ENCODE data around the gene ZNF678. TPM values are rescaled to one million over a fixed set of nuclear protein-coding genes. Genes with fewer than 3 reads are reported as not detected.

The ZNF678 gene
- 3.0 TPM for polyA plus RNA-seq (2013, experiment 1 of 2)
- 3.0 TPM for polyA plus RNA-seq (2013, experiment 2 of 2)

DNA sequence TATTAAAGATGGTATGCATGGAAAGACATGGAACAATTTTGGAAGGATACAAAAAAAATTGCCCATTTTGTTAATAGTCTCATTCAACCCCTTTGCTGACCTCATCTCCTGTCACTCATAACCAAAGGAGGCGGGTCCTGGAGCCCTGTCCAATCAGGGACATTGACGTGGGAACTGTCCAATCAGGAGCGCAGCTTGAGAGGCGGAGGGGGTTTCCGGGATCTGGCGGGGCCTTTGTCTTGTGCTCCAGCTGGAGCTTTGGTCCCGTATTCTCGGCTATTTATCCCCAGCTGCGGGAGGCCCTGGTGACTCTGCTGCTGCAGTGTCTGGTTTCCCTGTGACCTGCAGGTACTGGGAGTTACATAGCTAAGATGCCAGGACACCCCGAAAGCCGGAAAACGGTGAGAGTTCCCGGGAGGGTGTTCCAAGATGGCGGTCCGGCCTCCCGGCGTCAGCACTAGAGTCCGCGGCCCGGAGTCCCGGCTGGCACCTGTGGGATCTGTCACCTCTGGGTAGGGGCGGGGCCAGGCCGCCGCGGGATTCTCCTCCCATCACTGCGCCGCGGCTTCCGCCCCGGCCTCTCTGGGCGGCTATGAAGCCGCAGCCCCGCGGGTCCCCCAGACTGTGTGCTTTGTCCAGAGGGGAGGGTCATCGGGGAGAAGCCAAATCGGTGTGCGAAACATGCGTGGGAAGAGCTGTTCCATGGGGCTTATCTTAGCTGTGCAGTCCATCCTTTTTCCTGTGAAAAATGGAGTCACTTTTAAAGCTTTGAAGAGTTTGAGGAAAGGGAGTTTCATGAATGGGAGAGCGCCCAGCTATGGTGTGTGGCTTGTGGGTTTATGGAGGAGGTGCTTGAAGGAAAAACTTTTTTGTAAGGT, at the start of gene ZNF678:
Gene ZNF678 (plus strand): TSS at position 233 of the 878 bp plus-strand sequence. CDS start 87,436 bp downstream, outside the sequence.
- peak within 1 kb of the TSS; percentile 78 for H3K4me2 ChIP-seq (ENCODE audit: low read length, poor library complexity, severe bottlenecking)
- no peak within 1 kb of the TSS for H2AK5ac ChIP-seq (ENCODE audit: low read length, severe bottlenecking)
- H4K91ac ChIP-seq (ENCODE audit: low read length): peak within 1 kb of the TSS; percentile 56
- under 1% methylated on average over 39 of the region's 39 CpGs for WGBS
- H2AFZ ChIP-seq (ENCODE audit: low read depth, low read length): peak within 1 kb of the TSS; percentile 43
- H3K79me1 ChIP-seq (replicated peaks; ENCODE audit: low read length, poor library complexity, severe bottlenecking): peaks cover 20% of the 10 kb centered on the region
- no peak within 1 kb of the TSS for H3K14ac ChIP-seq (ENCODE audit: low read length in 2 of 2)
- H3K9me3 ChIP-seq (ENCODE audit: control insufficient read depth, low read length): peaks cover 8% of the 10 kb centered on the region
- peak within 1 kb of the TSS; percentile 63 for H2BK5ac ChIP-seq (ENCODE audit: low read depth, low read length, poor library complexity, severe bottlenecking)
- H2BK15ac ChIP-seq (ENCODE audit: low read depth, poor library complexity, severe bottlenecking): no peak within 1 kb of the TSS
- peak; percentile 97 for DNase-seq
- H2BK12ac ChIP-seq (ENCODE audit: low read length in 2 of 2): peak within 1 kb of the TSS in 1 of 2 experiments; percentile 27
- H3K9ac ChIP-seq (ENCODE audit: low read length): peak within 1 kb of the TSS; percentile 95
- H3K4me1 ChIP-seq (ENCODE audit: control insufficient read depth, insufficient read depth, low read depth, low read length): peaks cover 3% of the 10 kb centered on the region
- H3K18ac ChIP-seq (ENCODE audit: low read depth in 1 of 2, low read length in 2 of 2): peak within 1 kb of the TSS; percentile 31 to 49
- no peak within 1 kb of the TSS for H2BK120ac ChIP-seq (ENCODE audit: low read depth, low read length)
- peak within 1 kb of the TSS; percentile 86 for H4K8ac ChIP-seq (ENCODE audit: low read length)
- peaks cover 0 to 31% of the 10 kb centered on the region in 2 experiments for H3K27me3 ChIP-seq (ENCODE audit: control insufficient read depth in 1 of 2, insufficient read depth in 1 of 2, low read length in 2 of 2)
- H3K36me3 ChIP-seq (ENCODE audit: control insufficient read depth in 1 of 2, insufficient read depth in 2 of 2, low read depth in 1 of 2, low read length in 2 of 2): peaks cover 0 to 3% of the 10 kb centered on the region in 2 experiments
- peak within 1 kb of the TSS in 1 of 2 experiments; percentile 24 for H3K4ac ChIP-seq (ENCODE audit: low read depth in 1 of 2, low read length in 2 of 2)
- peak within 1 kb of the TSS; percentile 90 for H3K27ac ChIP-seq (ENCODE audit: low read length, poor library complexity, severe bottlenecking)
- H3K4me3 ChIP-seq (ENCODE audit: insufficient read depth in 1 of 2, low read depth in 1 of 2, low read length in 2 of 2): peak within 1 kb of the TSS; percentile 72 to 86
- no peak within 1 kb of the TSS for H3K23ac ChIP-seq (ENCODE audit: low read length in 2 of 2)

DNA sequence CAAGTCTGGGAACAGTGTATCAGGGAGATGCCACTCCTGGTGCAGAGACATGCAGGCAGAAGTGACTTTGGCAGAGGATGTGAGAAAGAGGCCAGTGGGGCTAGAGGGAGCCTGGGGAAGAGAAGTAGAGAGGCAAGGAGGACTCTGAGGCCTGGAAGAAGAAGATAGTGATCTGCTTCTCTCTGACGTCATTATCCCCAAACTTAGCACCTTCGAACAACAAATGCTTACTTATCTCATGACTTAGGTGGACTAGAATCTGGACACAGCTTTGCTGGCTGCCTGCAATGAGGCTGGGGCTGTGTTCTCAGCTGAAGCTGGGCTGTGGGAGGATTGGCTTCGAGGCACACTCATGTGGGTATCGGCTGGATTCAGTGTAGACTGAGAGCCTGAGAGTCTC, 44.5 kb upstream of the ZNF678 start:
- Histone ChIP-seq H2BK15ac (ENCODE audit: low read depth, poor library complexity, severe bottlenecking) (no peak overlapping the region), H3K14ac (ENCODE audit: low read length in 2 of 2) (no peak overlapping the region), H3K23ac (ENCODE audit: low read length in 2 of 2) (no peak overlapping the region), H3K36me3 (ENCODE audit: control insufficient read depth in 1 of 2, insufficient read depth in 2 of 2, low read depth in 1 of 2, low read length in 2 of 2) (no peaks in the 10 kb centered on the region), H3K27me3 (ENCODE audit: control insufficient read depth in 1 of 2, insufficient read depth in 1 of 2, low read length in 2 of 2) (no peaks in the 10 kb centered on the region), H3K4me2 (ENCODE audit: low read length, poor library complexity, severe bottlenecking) (no peak overlapping the region), H4K91ac (ENCODE audit: low read length) (no peak overlapping the region), H3K18ac (ENCODE audit: low read depth in 1 of 2, low read length in 2 of 2) (no peak overlapping the region), H3K4ac (ENCODE audit: low read depth in 1 of 2, low read length in 2 of 2) (no peak overlapping the region), H4K8ac (ENCODE audit: low read length) (no peak overlapping the region), H3K9me3 (ENCODE audit: control insufficient read depth, low read length) (peaks cover 13% of the 10 kb centered on the region), H3K79me1 (replicated peaks; ENCODE audit: low read length, poor library complexity, severe bottlenecking) (no peaks in the 10 kb centered on the region), H2BK12ac (ENCODE audit: low read length in 2 of 2) (no peak overlapping the region), H3K9ac (ENCODE audit: low read length) (no peak overlapping the region), H2AK5ac (ENCODE audit: low read length, severe bottlenecking) (no peak overlapping the region), H3K4me1 (ENCODE audit: control insufficient read depth, insufficient read depth, low read depth, low read length) (no peaks in the 10 kb centered on the region), H3K27ac (ENCODE audit: low read length, poor library complexity, severe bottlenecking) (no peak overlapping the region), H3K4me3 (ENCODE audit: insufficient read depth in 1 of 2, low read depth in 1 of 2, low read length in 2 of 2) (no peak overlapping the region), H2BK5ac (ENCODE audit: low read depth, low read length, poor library complexity, severe bottlenecking) (no peak overlapping the region), H2AFZ (ENCODE audit: low read depth, low read length) (no peak overlapping the region), H2BK120ac (ENCODE audit: low read depth, low read length) (no peak overlapping the region)
- 75% methylated on average over 3 of the region's 4 CpGs for WGBS
- no peak for DNase-seq

DNA sequence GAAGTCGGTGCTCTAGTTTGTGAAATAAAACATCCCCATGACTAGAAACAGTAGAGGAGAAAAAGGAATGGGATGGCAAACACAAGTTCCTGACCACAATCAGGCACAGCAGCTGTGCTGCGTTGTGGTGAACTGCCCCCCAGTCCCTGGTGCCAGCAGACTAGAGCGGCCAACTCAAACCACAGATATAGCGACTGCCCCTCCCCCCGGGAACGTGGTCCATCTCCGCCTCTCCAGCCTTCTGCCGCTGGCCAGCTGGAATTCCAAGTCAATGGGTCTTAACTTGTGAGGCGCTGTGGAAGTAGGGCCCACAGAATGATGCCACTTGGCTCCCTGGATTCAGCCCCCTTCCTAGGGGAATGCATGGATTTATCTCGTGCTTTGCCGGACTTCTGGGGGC, 41.6 kb upstream of the ZNF678 start:
- no peaks in the 10 kb centered on the region for H3K27me3 ChIP-seq (ENCODE audit: control insufficient read depth in 1 of 2, insufficient read depth in 1 of 2, low read length in 2 of 2)
- H2BK12ac ChIP-seq (ENCODE audit: low read length in 2 of 2): no peak overlapping the region
- H2BK120ac ChIP-seq (ENCODE audit: low read depth, low read length): no peak overlapping the region
- H3K4ac ChIP-seq (ENCODE audit: low read depth in 1 of 2, low read length in 2 of 2): no peak overlapping the region
- WGBS: 85% methylated on average over 11 of the region's 11 CpGs
- no peaks in the 10 kb centered on the region for H3K36me3 ChIP-seq (ENCODE audit: control insufficient read depth in 1 of 2, insufficient read depth in 2 of 2, low read depth in 1 of 2, low read length in 2 of 2)
- H3K4me2 ChIP-seq (ENCODE audit: low read length, poor library complexity, severe bottlenecking): no peak overlapping the region
- H4K91ac ChIP-seq (ENCODE audit: low read length): no peak overlapping the region
- H3K14ac ChIP-seq (ENCODE audit: low read length in 2 of 2): no peak overlapping the region
- no peak overlapping the region for H2BK15ac ChIP-seq (ENCODE audit: low read depth, poor library complexity, severe bottlenecking)
- no peak overlapping the region for H2AK5ac ChIP-seq (ENCODE audit: low read length, severe bottlenecking)
- H3K27ac ChIP-seq (ENCODE audit: low read length, poor library complexity, severe bottlenecking): no peak overlapping the region
- no peak overlapping the region for H3K23ac ChIP-seq (ENCODE audit: low read length in 2 of 2)
- no peak overlapping the region for H2BK5ac ChIP-seq (ENCODE audit: low read depth, low read length, poor library complexity, severe bottlenecking)
- H3K18ac ChIP-seq (ENCODE audit: low read depth in 1 of 2, low read length in 2 of 2): no peak overlapping the region
- H3K79me1 ChIP-seq (replicated peaks; ENCODE audit: low read length, poor library complexity, severe bottlenecking): no peaks in the 10 kb centered on the region
- H4K8ac ChIP-seq (ENCODE audit: low read length): no peak overlapping the region
- H3K4me3 ChIP-seq (ENCODE audit: insufficient read depth in 1 of 2, low read depth in 1 of 2, low read length in 2 of 2): no peak overlapping the region
- H2AFZ ChIP-seq (ENCODE audit: low read depth, low read length): no peak overlapping the region
- no peak for DNase-seq
- no peak overlapping the region for H3K9ac ChIP-seq (ENCODE audit: low read length)
- peaks cover 31% of the 10 kb centered on the region for H3K9me3 ChIP-seq (ENCODE audit: control insufficient read depth, low read length)
- no peaks in the 10 kb centered on the region for H3K4me1 ChIP-seq (ENCODE audit: control insufficient read depth, insufficient read depth, low read depth, low read length)

DNA sequence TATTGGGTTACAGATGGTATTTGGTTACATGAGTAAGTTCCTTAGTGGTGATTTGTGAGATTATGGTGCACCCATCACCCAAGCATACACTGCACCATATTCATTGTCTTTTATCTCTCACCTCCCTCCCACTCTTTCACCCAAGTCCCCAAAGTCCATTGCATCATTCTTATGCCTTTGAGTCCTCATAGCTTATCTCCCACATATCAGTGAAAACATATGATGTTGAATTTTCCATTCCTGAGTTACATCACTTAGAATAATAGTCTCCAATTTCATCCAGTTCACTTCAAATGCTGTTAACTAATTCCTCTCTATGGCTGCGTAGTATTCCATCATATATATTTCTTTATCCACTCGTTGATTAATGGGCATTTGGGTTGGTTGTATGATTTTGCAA, 36.8 kb upstream of the ZNF678 start:
- Histone ChIP-seq H2AFZ (ENCODE audit: low read depth, low read length) (no peak overlapping the region), H4K8ac (ENCODE audit: low read length) (no peak overlapping the region), H3K14ac (ENCODE audit: low read length in 2 of 2) (no peak overlapping the region), H3K4me1 (ENCODE audit: control insufficient read depth, insufficient read depth, low read depth, low read length) (no peaks in the 10 kb centered on the region), H2BK12ac (ENCODE audit: low read length in 2 of 2) (no peak overlapping the region), H4K91ac (ENCODE audit: low read length) (no peak overlapping the region), H3K23ac (ENCODE audit: low read length in 2 of 2) (no peak overlapping the region), H2BK120ac (ENCODE audit: low read depth, low read length) (no peak overlapping the region), H3K9ac (ENCODE audit: low read length) (no peak overlapping the region), H3K4me3 (ENCODE audit: insufficient read depth in 1 of 2, low read depth in 1 of 2, low read length in 2 of 2) (no peak overlapping the region), H3K79me1 (replicated peaks; ENCODE audit: low read length, poor library complexity, severe bottlenecking) (no peaks in the 10 kb centered on the region), H2BK15ac (ENCODE audit: low read depth, poor library complexity, severe bottlenecking) (no peak overlapping the region), H3K4ac (ENCODE audit: low read depth in 1 of 2, low read length in 2 of 2) (no peak overlapping the region), H2AK5ac (ENCODE audit: low read length, severe bottlenecking) (no peak overlapping the region), H3K27me3 (ENCODE audit: control insufficient read depth in 1 of 2, insufficient read depth in 1 of 2, low read length in 2 of 2) (no peaks in the 10 kb centered on the region), H3K4me2 (ENCODE audit: low read length, poor library complexity, severe bottlenecking) (no peak overlapping the region), H2BK5ac (ENCODE audit: low read depth, low read length, poor library complexity, severe bottlenecking) (no peak overlapping the region), H3K9me3 (ENCODE audit: control insufficient read depth, low read length) (peaks cover 69% of the 10 kb centered on the region), H3K18ac (ENCODE audit: low read depth in 1 of 2, low read length in 2 of 2) (no peak overlapping the region), H3K27ac (ENCODE audit: low read length, poor library complexity, severe bottlenecking) (no peak overlapping the region), H3K36me3 (ENCODE audit: control insufficient read depth in 1 of 2, insufficient read depth in 2 of 2, low read depth in 1 of 2, low read length in 2 of 2) (no peaks in the 10 kb centered on the region)
- no CpG with 5 or more reads among the region's 2 CpGs for WGBS
- DNase-seq: no peak

All from mesenchymal stem cell (in vitro differentiated cells and primary cell).